ENCODE data around the gene PCDHA4. TPM values are rescaled to one million over a fixed set of nuclear protein-coding genes. Genes with fewer than 3 reads are reported as not detected.
A peak's percentile ranks its signal among the peaks of the same experiment; 100 is the strongest.

Gene PCDHA4
- total and polyA plus RNA-seq, 2 of the 13 experiments (the other 11 are each of a cell fraction or from before 2014, with no cell fraction given), result not detected

DNA sequence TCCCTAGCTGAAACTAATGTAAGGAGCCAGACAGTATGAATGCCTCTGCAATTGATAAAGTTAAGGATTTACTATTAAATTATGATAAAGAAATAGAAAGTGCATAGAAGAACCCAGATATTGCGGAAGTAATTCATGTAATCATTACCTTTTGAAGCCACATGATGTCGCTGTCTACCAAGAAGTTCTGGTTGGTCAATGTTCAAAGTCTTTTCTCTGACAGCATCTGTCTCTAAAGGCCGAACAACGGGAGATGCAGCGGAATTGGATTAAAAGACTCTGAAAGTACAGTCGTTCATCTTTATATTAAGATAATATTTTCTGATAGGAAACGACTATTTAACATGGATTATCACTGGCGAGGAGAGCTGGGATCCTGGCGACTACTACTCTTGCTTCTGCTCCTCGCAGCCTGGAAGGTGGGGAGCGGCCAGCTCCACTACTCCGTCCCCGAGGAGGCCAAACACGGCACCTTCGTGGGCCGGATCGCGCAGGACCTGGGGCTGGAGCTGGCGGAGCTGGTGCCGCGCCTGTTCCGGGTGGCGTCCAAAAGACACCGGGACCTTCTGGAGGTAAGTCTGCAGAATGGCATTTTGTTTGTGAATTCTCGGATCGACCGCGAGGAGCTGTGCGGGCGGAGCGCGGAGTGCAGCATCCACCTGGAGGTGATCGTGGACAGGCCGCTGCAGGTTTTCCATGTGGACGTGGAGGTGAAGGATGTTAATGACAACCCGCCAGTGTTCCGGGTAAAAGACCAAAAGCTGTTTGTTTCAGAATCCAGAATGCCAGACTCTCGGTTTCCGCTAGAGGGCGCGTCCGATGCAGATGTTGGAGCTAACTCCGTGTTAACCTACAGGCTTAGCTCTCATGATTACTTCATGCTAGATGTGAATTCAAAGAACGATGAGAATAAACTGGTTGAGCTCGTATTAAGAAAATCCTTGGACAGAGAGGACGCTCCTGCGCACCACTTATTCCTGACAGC, 34.4 kb downstream of the PCDHA4 start, which contains the start of gene PCDHA8:
Gene PCDHA8 (plus strand): TSS at position 210 of the 985 bp plus-strand sequence. CDS start 135 bp downstream, at position 345.
- no peaks in the 10 kb centered on the region for H3K4me1 ChIP-seq (ENCODE audit: insufficient read depth, low read length)
- ATAC-seq (peak; percentile 89), FAIRE-seq (peak; percentile 76), DNase-seq (ENCODE audit: low spot score) (peak; percentile 48)
- WGBS (ENCODE audit: low lambda C conversion rate), result 30% methylated on average over 30 of the region's 47 CpGs
- H3K27ac ChIP-seq (ENCODE audit: extremely low read length, insufficient read depth, low read length), result no peak within 1 kb of the TSS
- in situ Hi-C loops (cut with HindIII; ENCODE audit: extremely low pct_ligation_motif_present, low pct_unique_long_range_greater_than_20kb), result no loop called here
- H4K20me1 ChIP-seq (ENCODE audit: insufficient read depth, low read length), result no peaks in the 10 kb centered on the region
- ChIA-PET POLR2A (no interaction called here), CTCF (ENCODE audit: low intra/inter-chr PET ratio, low total read pairs) (interaction anchor here (2.4 kb wide), 1 partner anchor 200 kb away, joined by 37 read pairs; no protein-coding TSS in a partner anchor)
- no TSS peak for BruUV-seq (replicated peaks)
- peak within 1 kb of the TSS in 2 of 3 experiments; percentile 28 to 49; a peak in 3 of 6 replicates for H3K4me3 ChIP-seq (replicated peaks in 1 of 3; ENCODE audit: insufficient read depth in 1 of 3, low read depth in 2 of 3, low read length in 3 of 3)
- no peaks in the 10 kb centered on the region for H3K9me3 ChIP-seq (ENCODE audit: low read length)
- H2AFZ ChIP-seq (ENCODE audit: low read length), result no peak within 1 kb of the TSS
- H3K4me2 ChIP-seq (ENCODE audit: low read depth, low read length), result peak within 1 kb of the TSS; percentile 42; the same call in 1 of the 2 replicates
- H3K9ac ChIP-seq (ENCODE audit: insufficient read depth, low read depth, low read length), result no peak within 1 kb of the TSS
- no peaks in the 10 kb centered on the region for H3K79me2 ChIP-seq (ENCODE audit: insufficient read depth, low read length)
- H3K27me3 ChIP-seq (ENCODE audit: control insufficient read depth in 1 of 2, insufficient read depth in 2 of 2, low read length in 2 of 2), result no peaks in the 10 kb centered on the region
- intact Hi-C loops (cut with micrococcal nuclease; ENCODE audit: unreplicated experiment), result loop anchor here (1.0 to 2.0 kb wide), 2 partner anchors 28 to 200 kb away; partner anchors contain the start of gene PCDHA11
- no peaks in the 10 kb centered on the region for H3K36me3 ChIP-seq (replicated peaks in 1 of 2; ENCODE audit: control insufficient read depth in 1 of 2, insufficient read depth in 2 of 2, low read length in 2 of 2)
- TF ChIP-seq ZFX (CRISPR knock-in tag; IDR thresholded peaks at IDR 0.05; ENCODE audit: low read depth) (no peak), GATAD1 (CRISPR knock-in tag; IDR thresholded peaks at IDR 0.05) (no peak), SMARCC2 (IDR thresholded peaks at IDR 0.05) (no peak), RBAK (CRISPR knock-in tag; IDR thresholded peaks at IDR 0.05) (no peak), ZNF446 (CRISPR knock-in tag; IDR thresholded peaks at IDR 0.05) (no peak), ZMYM4 (CRISPR knock-in tag; IDR thresholded peaks at IDR 0.05) (no peak), GABPA (IDR thresholded peaks at IDR 0.05; ENCODE audit: low read depth, low read length) (no peak), GABPA (CRISPR knock-in tag; IDR thresholded peaks at IDR 0.05; ENCODE audit: low read depth) (peak; percentile 42; the same call in 1 of the 2 replicates), XRCC5 (optimal IDR thresholded peaks at IDR 0.05; ENCODE audit: low read length) (peak; percentile 48), PCBP1 (IDR thresholded peaks at IDR 0.05; ENCODE audit: borderline replicate concordance, low read depth, low read length) (no peak), SETDB1 (CRISPR knock-in tag; IDR thresholded peaks at IDR 0.05; ENCODE audit: borderline replicate concordance) (no peak), KDM5A (IDR thresholded peaks at IDR 0.05; ENCODE audit: borderline replicate concordance, low read length) (no peak), ZNF124 (CRISPR knock-in tag; IDR thresholded peaks at IDR 0.05) (no peak)
- TF ChIP-seq, protein P1, sequence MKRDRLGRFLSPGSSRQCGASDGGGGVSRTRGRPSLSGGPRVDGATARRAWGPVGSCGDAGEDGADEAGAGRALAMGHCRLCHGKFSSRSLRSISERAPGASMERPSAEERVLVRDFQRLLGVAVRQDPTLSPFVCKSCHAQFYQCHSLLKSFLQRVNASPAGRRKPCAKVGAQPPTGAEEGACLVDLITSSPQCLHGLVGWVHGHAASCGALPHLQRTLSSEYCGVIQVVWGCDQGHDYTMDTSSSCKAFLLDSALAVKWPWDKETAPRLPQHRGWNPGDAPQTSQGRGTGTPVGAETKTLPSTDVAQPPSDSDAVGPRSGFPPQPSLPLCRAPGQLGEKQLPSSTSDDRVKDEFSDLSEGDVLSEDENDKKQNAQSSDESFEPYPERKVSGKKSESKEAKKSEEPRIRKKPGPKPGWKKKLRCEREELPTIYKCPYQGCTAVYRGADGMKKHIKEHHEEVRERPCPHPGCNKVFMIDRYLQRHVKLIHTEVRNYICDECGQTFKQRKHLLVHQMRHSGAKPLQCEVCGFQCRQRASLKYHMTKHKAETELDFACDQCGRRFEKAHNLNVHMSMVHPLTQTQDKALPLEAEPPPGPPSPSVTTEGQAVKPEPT (CRISPR knock-in tag; IDR thresholded peaks at IDR 0.05; ENCODE audit: low read depth), result no peak
- TF ChIP-seq, protein P2, sequence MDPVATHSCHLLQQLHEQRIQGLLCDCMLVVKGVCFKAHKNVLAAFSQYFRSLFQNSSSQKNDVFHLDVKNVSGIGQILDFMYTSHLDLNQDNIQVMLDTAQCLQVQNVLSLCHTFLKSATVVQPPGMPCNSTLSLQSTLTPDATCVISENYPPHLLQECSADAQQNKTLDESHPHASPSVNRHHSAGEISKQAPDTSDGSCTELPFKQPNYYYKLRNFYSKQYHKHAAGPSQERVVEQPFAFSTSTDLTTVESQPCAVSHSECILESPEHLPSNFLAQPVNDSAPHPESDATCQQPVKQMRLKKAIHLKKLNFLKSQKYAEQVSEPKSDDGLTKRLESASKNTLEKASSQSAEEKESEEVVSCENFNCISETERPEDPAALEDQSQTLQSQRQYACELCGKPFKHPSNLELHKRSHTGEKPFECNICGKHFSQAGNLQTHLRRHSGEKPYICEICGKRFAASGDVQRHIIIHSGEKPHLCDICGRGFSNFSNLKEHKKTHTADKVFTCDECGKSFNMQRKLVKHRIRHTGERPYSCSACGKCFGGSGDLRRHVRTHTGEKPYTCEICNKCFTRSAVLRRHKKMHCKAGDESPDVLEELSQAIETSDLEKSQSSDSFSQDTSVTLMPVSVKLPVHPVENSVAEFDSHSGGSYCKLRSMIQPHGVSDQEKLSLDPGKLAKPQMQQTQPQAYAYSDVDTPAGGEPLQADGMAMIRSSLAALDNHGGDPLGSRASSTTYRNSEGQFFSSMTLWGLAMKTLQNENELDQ (CRISPR knock-in tag; IDR thresholded peaks at IDR 0.05; ENCODE audit: borderline replicate concordance), result no peak
- TF ChIP-seq, protein P3, sequence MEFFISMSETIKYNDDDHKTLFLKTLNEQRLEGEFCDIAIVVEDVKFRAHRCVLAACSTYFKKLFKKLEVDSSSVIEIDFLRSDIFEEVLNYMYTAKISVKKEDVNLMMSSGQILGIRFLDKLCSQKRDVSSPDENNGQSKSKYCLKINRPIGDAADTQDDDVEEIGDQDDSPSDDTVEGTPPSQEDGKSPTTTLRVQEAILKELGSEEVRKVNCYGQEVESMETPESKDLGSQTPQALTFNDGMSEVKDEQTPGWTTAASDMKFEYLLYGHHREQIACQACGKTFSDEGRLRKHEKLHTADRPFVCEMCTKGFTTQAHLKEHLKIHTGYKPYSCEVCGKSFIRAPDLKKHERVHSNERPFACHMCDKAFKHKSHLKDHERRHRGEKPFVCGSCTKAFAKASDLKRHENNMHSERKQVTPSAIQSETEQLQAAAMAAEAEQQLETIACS (CRISPR knock-in tag; IDR thresholded peaks at IDR 0.05), result no peak

All from HepG2 (cell line).